Sigmoid colon (tissue), 7 donors: Measurements from ENCODE around the gene ELAPOR1. TPM values are rescaled to one million over a fixed set of nuclear protein-coding genes. Genes with fewer than 3 reads are reported as not detected.

ENCODE experiments used
- DNase-seq: peaks from one replicate; pipeline ENCODE4 v3.0.0-alpha.2; 2019
- H3K27ac ChIP-seq, 4 donors: fragments of 200-600 bp; sonication (generic); one replicate each; pipeline ENCODE4 v1.5.1; 2016 to 2019; ENCODE audit warnings: mild to moderate bottlenecking in 1 of 4
- H3K27me3 ChIP-seq, 3 donors: fragments of 200-600 bp; sonication (generic); one replicate each; pipeline ENCODE4 v1.5.1; 2019; ENCODE audit warnings: mild to moderate bottlenecking in 1 of 3
- H3K36me3 ChIP-seq, 4 donors: fragments of 200-600 bp; sonication (generic); one replicate each; pipeline ENCODE4 v1.5.1; 2016 to 2019
- H3K4me1 ChIP-seq, 4 donors: fragments of 200-600 bp; sonication (generic); one replicate each; pipeline ENCODE4 v1.5.1; 2017 to 2019
- H3K4me3 ChIP-seq, 4 donors: fragments of 200-600 bp; sonication (generic); one replicate each; pipeline ENCODE4 v1.5.1; 2017 to 2019; ENCODE audit warnings: mild to moderate bottlenecking in 2 of 4, moderate library complexity in 1 of 4
- H3K9me3 ChIP-seq, 4 donors: fragments of 200-600 bp in 3 of 4; sonication (generic) in 3 of 4; one replicate each; pipeline versions ENCODE4 v1.5.1 to v1.6.1; 2013 to 2019
- EP300 ChIP-seq, 4 donors: sonication (generic); formaldehyde crosslinking; IDR thresholded peaks; one replicate each; pipeline ENCODE4 v1.6.1; 2017; ENCODE audit warnings: antibody characterized with exemption in 4 of 4
- POLR2A ChIP-seq, 2 donors: fragments of 450-650 bp; IDR thresholded peaks; one replicate each; pipeline ENCODE4 v1.6.1; 2016; ENCODE audit warnings: antibody characterized with exemption in 2 of 2, mild to moderate bottlenecking in 2 of 2, moderate library complexity in 2 of 2
- POLR2AphosphoS5 ChIP-seq, 4 donors: sonication (generic); formaldehyde crosslinking; IDR thresholded peaks; one replicate each; pipeline ENCODE4 v1.6.1; 2017; ENCODE audit warnings: antibody characterized with exemption in 4 of 4
- WGBS, 2 donors: extraction: QIAGEN DNeasy Blood & Tissue Kit; methylation state at CpG; one replicate each; pipeline ENCODE4 v1.1.7; 2013; 5-methylcytosine and 5-hydroxymethylcytosine counted together
- intact Hi-C: fragments of 100-400 bp; cut with DNase I; formaldehyde crosslinking; loops from one replicate; pipeline ENCODE4 v1.15.1; 2023
- polyA plus RNA-seq, 3 donors: library from polyadenylated mRNA; stranded (reverse); fragments of 200-250 nt; gene quantifications; one replicate each; pipeline ENCODE4 v1.2.3, GENCODE V29; 2013
- total RNA-seq, 4 donors: library from RNA; depleted of rRNA; stranded (reverse); fragments of >200 nt; gene quantifications; one replicate each; pipeline ENCODE4 v1.1.0, GENCODE V29; 2016
- TF ChIP-seq, protein P1 (sequence below), 4 experiments: fragments of 450-650 bp in 3 of 4; fragments of 200-600 bp in 1 of 4; IDR thresholded peaks; one replicate each; pipeline ENCODE4 v1.5.1; 2016 to 2019; ENCODE audit warnings: antibody characterized with exemption in 4 of 4, mild to moderate bottlenecking in 3 of 4, moderate library complexity in 2 of 4
- donor health status: healthy with polysubstance abuse.
- donor health status: Bipolar disorder and iron deficiency.
- donor health status: healthy.

Gene ELAPOR1
- total and polyA plus RNA-seq, 7 donors = 0.33 to 20.7 (median 0.71) TPM

GRCh38 chr1:109158433-109158832 lies 44.5 kb downstream of the ELAPOR1 start:
- H3K9me3 ChIP-seq = no peaks in the 10 kb centered on the region
- no peak overlapping the region for H3K4me3 ChIP-seq
- intact Hi-C loops = no loop called here
- peaks cover 0 to 7% (median 0%) of the 10 kb centered on the region in 4 donors for H3K4me1 ChIP-seq
- H3K36me3 ChIP-seq = no peaks in the 10 kb centered on the region
- 21 to 72% methylated on average over 7 of the region's 7 CpGs for WGBS, 2 donors
- TF ChIP-seq EP300 (IDR thresholded peaks at IDR 0.05) (no peak), POLR2A (IDR thresholded peaks at IDR 0.05) (no peak), POLR2AphosphoS5 (IDR thresholded peaks at IDR 0.05) (no peak)
- TF ChIP-seq, protein P1, sequence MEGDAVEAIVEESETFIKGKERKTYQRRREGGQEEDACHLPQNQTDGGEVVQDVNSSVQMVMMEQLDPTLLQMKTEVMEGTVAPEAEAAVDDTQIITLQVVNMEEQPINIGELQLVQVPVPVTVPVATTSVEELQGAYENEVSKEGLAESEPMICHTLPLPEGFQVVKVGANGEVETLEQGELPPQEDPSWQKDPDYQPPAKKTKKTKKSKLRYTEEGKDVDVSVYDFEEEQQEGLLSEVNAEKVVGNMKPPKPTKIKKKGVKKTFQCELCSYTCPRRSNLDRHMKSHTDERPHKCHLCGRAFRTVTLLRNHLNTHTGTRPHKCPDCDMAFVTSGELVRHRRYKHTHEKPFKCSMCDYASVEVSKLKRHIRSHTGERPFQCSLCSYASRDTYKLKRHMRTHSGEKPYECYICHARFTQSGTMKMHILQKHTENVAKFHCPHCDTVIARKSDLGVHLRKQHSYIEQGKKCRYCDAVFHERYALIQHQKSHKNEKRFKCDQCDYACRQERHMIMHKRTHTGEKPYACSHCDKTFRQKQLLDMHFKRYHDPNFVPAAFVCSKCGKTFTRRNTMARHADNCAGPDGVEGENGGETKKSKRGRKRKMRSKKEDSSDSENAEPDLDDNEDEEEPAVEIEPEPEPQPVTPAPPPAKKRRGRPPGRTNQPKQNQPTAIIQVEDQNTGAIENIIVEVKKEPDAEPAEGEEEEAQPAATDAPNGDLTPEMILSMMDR (IDR thresholded peaks at IDR 0.05) = no peak
- no peaks in the 10 kb centered on the region for H3K27me3 ChIP-seq
- DNase-seq = no peak
- no peak overlapping the region for H3K27ac ChIP-seq

GRCh38 chr1:109159326-109159725 lies 45.4 kb downstream of the ELAPOR1 start:
- no peak overlapping the region for H3K27ac ChIP-seq
- DNase-seq = no peak

DNA sequence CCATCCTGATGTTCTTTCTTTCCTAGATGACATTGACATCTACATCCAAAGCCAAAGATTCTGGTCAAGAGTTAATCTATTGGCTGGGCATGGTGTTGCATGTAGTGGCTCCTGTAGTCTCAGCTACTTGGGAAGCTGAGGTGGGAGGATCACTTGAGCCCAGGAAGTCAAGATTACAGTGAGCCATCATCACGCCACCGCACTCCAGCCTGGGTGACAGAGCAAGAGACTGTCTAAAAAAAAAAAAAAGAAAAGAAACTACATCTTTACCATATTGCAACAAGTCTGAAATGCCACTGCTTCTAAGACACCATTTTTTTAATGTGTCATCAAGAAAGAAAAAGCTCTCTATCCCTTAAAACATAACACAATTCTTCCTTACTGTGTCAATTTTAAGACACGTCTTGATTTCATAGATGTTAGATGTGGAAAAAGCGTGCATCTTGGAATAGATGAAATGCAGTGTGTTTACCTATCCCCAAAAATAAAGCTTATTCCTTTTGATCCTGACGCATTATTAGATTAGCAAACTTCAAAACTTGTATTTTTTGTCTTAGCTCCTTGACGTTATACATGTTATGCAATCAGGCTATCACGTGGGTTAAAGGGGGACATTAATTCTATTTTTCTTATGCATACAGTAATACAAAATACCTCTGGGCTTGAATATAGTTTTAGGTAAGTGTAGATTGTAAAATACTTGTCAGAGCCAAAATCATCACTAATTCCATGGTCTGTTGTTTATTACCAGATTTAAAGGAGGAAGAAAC lies 46.3 kb downstream of the ELAPOR1 start:
- H3K27me3 ChIP-seq = no peaks in the 10 kb centered on the region
- TF ChIP-seq EP300 (IDR thresholded peaks at IDR 0.05) = no peak
- no peak for DNase-seq
- no peaks in the 10 kb centered on the region for H3K36me3 ChIP-seq
- no peak overlapping the region for H3K4me3 ChIP-seq
- H3K9me3 ChIP-seq = no peaks in the 10 kb centered on the region
- intact Hi-C loops = no loop called here
- no peak overlapping the region for H3K27ac ChIP-seq
- 93% methylated on average over 7 of the region's 7 CpGs for WGBS, 2 donors
- peaks cover 0 to 7% (median 0%) of the 10 kb centered on the region in 4 donors for H3K4me1 ChIP-seq

More at GRCh38 chr1:109159326-109159725, 45.4 kb downstream of the ELAPOR1 start:
- TF ChIP-seq, protein P1 (IDR thresholded peaks at IDR 0.05) = no peak
- TF ChIP-seq POLR2AphosphoS5 (IDR thresholded peaks at IDR 0.05) (no peak), EP300 (IDR thresholded peaks at IDR 0.05) (no peak), POLR2A (IDR thresholded peaks at IDR 0.05) (no peak)
- H3K4me3 ChIP-seq = no peak overlapping the region
- WGBS, 2 donors = 90 to 91% methylated on average over 3 of the region's 3 CpGs
- intact Hi-C loops = no loop called here
- no peaks in the 10 kb centered on the region for H3K27me3 ChIP-seq
- H3K4me1 ChIP-seq = peaks cover 0 to 7% (median 0%) of the 10 kb centered on the region in 4 donors
- H3K9me3 ChIP-seq = no peaks in the 10 kb centered on the region
- no peaks in the 10 kb centered on the region for H3K36me3 ChIP-seq

DNA sequence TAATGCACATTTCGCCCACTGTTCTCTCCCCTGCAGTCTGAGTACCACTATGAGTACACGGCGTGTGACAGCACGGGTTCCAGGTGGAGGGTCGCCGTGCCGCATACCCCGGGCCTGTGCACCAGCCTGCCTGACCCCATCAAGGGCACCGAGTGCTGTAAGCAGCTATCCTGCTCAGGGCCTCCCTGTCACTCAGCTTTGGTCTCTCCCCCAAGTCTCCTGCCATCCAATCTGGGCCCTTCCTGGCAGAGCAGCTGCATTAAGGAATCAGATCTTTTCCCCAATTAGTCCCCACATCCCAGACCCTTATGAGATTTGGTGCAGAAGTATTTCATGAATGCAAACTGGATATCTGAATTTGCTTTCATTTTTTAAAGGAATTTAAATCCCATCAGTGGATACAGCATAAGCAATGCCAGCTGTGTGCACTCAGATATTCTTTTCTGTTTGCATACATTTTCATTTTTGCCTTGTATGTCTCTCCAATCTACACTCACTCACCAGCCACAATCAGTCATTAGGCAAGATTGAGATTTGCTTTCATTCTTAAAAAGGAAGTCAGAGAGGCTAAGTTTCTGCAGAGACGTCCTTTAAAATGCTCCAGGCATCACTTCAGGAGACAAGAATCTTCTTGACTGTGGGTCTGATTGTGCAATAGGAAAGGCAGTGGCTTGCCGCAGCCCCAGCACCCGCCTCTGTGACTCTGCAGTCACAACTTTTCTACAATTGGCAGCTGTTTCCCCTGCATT lies 48.1 kb downstream of the ELAPOR1 start:
- peak; percentile 70 for DNase-seq
- H3K4me3 ChIP-seq = peak overlapping the region in 1 of 4 donors; percentile 9

More for the DNA sequence above, 48.1 kb downstream of the ELAPOR1 start:
- Histone ChIP-seq H3K27me3 (no peaks in the 10 kb centered on the region), H3K9me3 (no peaks in the 10 kb centered on the region), H3K4me1 (peaks cover 0 to 7% (median 0%) of the 10 kb centered on the region in 4 donors), H3K27ac (peak overlapping the region in 3 of 4 donors; percentile 4 to 22 (median 15)), H3K36me3 (no peaks in the 10 kb centered on the region)
- intact Hi-C loops = no loop called here
- no peak for TF ChIP-seq POLR2A (IDR thresholded peaks at IDR 0.05)
- TF ChIP-seq, protein P1 (IDR thresholded peaks at IDR 0.05) = no peak
- no peak for TF ChIP-seq EP300 (IDR thresholded peaks at IDR 0.05)
- no peak for TF ChIP-seq POLR2AphosphoS5 (IDR thresholded peaks at IDR 0.05)
- 67 to 82% methylated on average over 12 of the region's 12 CpGs for WGBS, 2 donors
